GM23248 (cell line): ENCODE measurements around the gene DNAH14. TPM values are rescaled to one million over a fixed set of nuclear protein-coding genes. Genes with fewer than 3 reads are reported as not detected.

Experiments used
- DNase-seq: peaks from one replicate; pipeline ENCODE4 v3.0.0-alpha.2; 2015
- H2AFZ ChIP-seq: fragments of 200-600 bp; sonication (generic); 2 replicates; pipeline ENCODE4 v1.6.1; 2016; ENCODE audit warnings: antibody characterized with exemption
- H3F3A ChIP-seq: fragments of 200-600 bp; sonication (generic); 2 replicates; pipeline ENCODE4 v1.6.1; 2016; ENCODE audit warnings: mild to moderate bottlenecking, antibody characterized with exemption, mixed run types; ENCODE audit not compliant: insufficient read depth
- H3K27ac ChIP-seq: fragments of 200-600 bp; sonication (generic); 2 replicates; pipeline ENCODE4 v1.5.1; 2016; ENCODE audit warnings: mild to moderate bottlenecking
- H3K27me3 ChIP-seq: fragments of 200-600 bp; sonication (generic); replicated peaks from 2 replicates; pipeline ENCODE4 v1.6.1; 2016; ENCODE audit warnings: mild to moderate bottlenecking; ENCODE audit not compliant: insufficient read depth
- H3K36me3 ChIP-seq: fragments of 200-600 bp; sonication (generic); 2 replicates; pipeline ENCODE4 v1.6.1; 2016; ENCODE audit warnings: low read depth, mild to moderate bottlenecking
- H3K4me1 ChIP-seq: fragments of 200-600 bp; sonication (generic); 2 replicates; pipeline ENCODE4 v1.6.1; 2016; ENCODE audit warnings: mild to moderate bottlenecking; ENCODE audit not compliant: insufficient read depth
- H3K4me2 ChIP-seq: fragments of 200-600 bp; sonication (generic); one replicate; pipeline ENCODE4 v1.6.1; 2016; ENCODE audit warnings: mild to moderate bottlenecking; ENCODE audit not compliant: unreplicated experiment
- H3K4me3 ChIP-seq: fragments of 200-600 bp; sonication (generic); 2 replicates; pipeline ENCODE4 v1.5.1; 2016; ENCODE audit warnings: mild to moderate bottlenecking
- H3K79me2 ChIP-seq: fragments of 200-600 bp; sonication (generic); 2 replicates; pipeline ENCODE4 v1.6.1; 2016; ENCODE audit warnings: mild to moderate bottlenecking; ENCODE audit not compliant: insufficient read depth
- H3K9ac ChIP-seq: fragments of 200-600 bp; sonication (generic); 2 replicates; pipeline ENCODE4 v1.6.1; 2016; ENCODE audit warnings: mild to moderate bottlenecking
- H3K9me2 ChIP-seq: fragments of 200-600 bp; sonication (generic); 2 replicates; pipeline ENCODE4 v1.6.1; 2016; ENCODE audit warnings: mixed run types, mild to moderate bottlenecking, moderate library complexity; ENCODE audit not compliant: insufficient read depth
- H3K9me3 ChIP-seq: fragments of 200-600 bp; sonication (generic); one replicate; pipeline ENCODE4 v1.6.1; 2017; ENCODE audit warnings: low read depth
- H4K20me1 ChIP-seq: fragments of 200-600 bp; sonication (generic); 2 replicates; pipeline ENCODE4 v1.6.0; 2016; ENCODE audit not compliant: insufficient read depth
- EZH2 ChIP-seq: fragments of 200-600 bp; sonication (generic); IDR thresholded peaks from 2 replicates; pipeline ENCODE4 v1.6.1; 2018; ENCODE audit warnings: antibody characterized with exemption, mild to moderate bottlenecking; ENCODE audit not compliant: insufficient read depth, poor library complexity, severe bottlenecking
- EZH2phosphoT487 ChIP-seq: fragments of 200-600 bp; sonication (generic); IDR thresholded peaks from 2 replicates; pipeline ENCODE4 v1.6.1; 2018; ENCODE audit warnings: antibody characterized with exemption, moderate library complexity, mild to moderate bottlenecking, low read depth; ENCODE audit not compliant: insufficient read depth
- WGBS, 2 experiments: methylation state at CpG; one replicate each; pipeline ENCODE4 v1.1.6; 2015 to 2017; ENCODE audit warnings: low lambda C conversion rate in 2 of 2, low coverage in 1 of 2; ENCODE audit errors: missing lambda C conversion rate in 2 of 2; 5-methylcytosine and 5-hydroxymethylcytosine counted together
- in situ Hi-C: fragments of 300-500 bp; cut with MboI; formaldehyde crosslinking; loops from 2 replicates; pipeline ENCODE4 v1.15.0; 2020
- polyA plus RNA-seq: library from polyadenylated mRNA; unstranded; fragments of >200 nt; fragmentation: Nextera tagmentation; extraction: Ambion mirVana; gene quantifications from 2 replicates; pipeline ENCODE4 v1.2.1, GENCODE V29; 2016
- total RNA-seq: library from RNA; depleted of rRNA; stranded (reverse); fragments of >200 nt; shearing (Covaris generic); gene quantifications from 2 replicates; pipeline ENCODE4 v1.2.3, GENCODE V29; 2014

Gene DNAH14
- total and polyA plus RNA-seq, 2 experiments from 2014 or later: 9.9 to 20.8 TPM

DNA sequence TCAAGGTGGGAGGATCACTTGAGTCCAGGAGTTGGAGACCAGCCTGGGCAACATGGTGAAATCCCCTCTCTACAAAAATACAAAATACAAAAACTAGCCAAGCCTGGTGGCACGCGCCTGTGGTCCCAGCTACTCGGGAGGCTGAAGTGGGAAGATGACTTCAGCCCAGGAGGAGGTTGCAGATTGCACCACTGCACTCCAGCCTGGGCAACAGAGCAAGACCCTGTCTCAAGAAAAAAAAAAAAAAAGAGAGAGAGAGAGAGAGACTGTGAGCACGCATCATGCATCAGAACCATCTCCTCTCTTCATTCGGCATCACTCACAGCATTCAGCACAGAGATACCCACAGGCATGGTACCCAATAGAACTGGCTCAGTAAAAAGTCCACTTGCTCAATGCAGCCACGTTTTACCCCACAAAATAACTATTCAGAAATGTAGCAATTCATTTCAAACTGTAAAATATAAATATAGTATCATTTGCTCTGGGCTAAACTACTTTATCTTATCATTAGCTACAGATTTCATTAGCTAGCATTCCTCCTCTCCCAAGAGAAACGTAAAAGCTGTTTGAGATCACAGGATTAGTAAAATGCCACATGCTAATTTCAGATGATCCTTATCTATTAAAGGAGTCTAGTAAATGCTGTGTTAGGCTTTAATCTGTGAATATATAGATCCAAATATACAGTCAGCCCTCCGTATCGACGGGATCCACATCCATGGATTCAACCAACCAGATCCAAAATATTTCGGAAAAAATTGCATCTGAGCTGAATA lies 486.7 kb downstream of the DNAH14 start:
- in situ Hi-C loops: no loop called here
- Histone ChIP-seq H3K4me3 (no peak overlapping the region), H3K4me2 (no peak overlapping the region), H2AFZ (no peak overlapping the region), H3K9me2 (no peaks in the 10 kb centered on the region), H3F3A (no peaks in the 10 kb centered on the region), H3K79me2 (peaks cover 30% of the 10 kb centered on the region; the same call in 1 of the 2 replicates), H3K4me1 (no peaks in the 10 kb centered on the region), H3K27ac (no peak overlapping the region), H3K27me3 (no peaks in the 10 kb centered on the region), H3K9ac (no peak overlapping the region), H3K36me3 (peaks cover 26% of the 10 kb centered on the region), H3K9me3 (no peaks in the 10 kb centered on the region), H4K20me1 (no peaks in the 10 kb centered on the region)
- no peak for TF ChIP-seq EZH2phosphoT487
- TF ChIP-seq EZH2: no peak
- 97 to 99% methylated on average over 11 of the region's 11 CpGs for WGBS, 2 experiments
- DNase-seq: no peak

DNA sequence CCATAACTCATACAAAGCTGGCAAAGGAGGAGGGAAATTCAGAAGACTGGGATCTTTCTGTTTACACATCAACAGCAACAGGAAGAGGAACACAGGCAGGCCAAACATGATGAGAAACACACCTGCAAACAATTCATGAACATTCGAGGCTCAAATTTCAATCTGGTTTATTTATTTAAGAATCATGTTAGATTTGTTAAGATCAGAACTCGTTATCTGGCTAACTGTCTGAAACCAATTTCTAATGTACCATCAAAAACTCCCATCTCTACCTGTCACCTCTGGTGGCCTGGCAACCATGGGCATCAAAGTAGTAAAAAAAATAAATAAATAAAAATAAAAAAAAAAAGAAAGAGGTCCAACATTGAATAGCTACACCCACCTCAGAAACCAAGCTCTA lies 488.6 kb downstream of the DNAH14 start:
- DNase-seq: no peak
- Histone ChIP-seq H2AFZ (no peak overlapping the region), H3K79me2 (peaks cover 50% of the 10 kb centered on the region), H3K9me3 (no peaks in the 10 kb centered on the region), H3K4me2 (no peak overlapping the region), H3K4me3 (no peak overlapping the region), H3K4me1 (0 out of 2 replicates have a peak, but pooled peaks cover 2% of the 10 kb centered on the region), H3F3A (no peaks in the 10 kb centered on the region), H3K27me3 (no peaks in the 10 kb centered on the region), H3K9me2 (no peaks in the 10 kb centered on the region), H3K27ac (no peak overlapping the region), H4K20me1 (no peaks in the 10 kb centered on the region), H3K9ac (no peak overlapping the region), H3K36me3 (peaks cover 15% of the 10 kb centered on the region)
- WGBS, 2 experiments: 77 to 82% methylated on average over 2 of the region's 2 CpGs
- in situ Hi-C loops: no loop called here
- TF ChIP-seq EZH2 (no peak), EZH2phosphoT487 (no peak)

DNA sequence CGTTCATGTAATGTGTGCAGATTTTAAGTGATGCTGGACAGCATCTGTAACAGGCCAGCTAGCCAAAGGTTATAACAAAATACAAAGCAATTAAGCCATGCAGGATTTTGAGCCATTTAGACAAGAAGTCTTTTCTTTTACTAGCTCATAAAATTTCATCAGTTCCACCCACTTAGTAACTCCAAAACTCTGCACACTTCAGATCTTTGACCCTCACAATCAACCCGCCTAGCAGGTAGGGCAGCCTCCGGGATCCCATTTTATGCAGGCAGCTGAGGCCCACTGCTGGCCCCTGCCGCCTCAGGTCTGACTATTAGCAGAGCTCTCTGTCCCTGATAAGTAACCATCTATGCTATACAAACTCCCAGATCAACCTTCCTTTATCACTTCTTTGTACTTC lies 489.1 kb downstream of the DNAH14 start:
- no peak overlapping the region for H2AFZ ChIP-seq
- H3K27ac ChIP-seq: no peak overlapping the region
- peaks cover 6% of the 10 kb centered on the region; the same call in 1 of the 2 replicates for H3K4me1 ChIP-seq
- no peaks in the 10 kb centered on the region for H3K9me2 ChIP-seq
- no peaks in the 10 kb centered on the region for H3F3A ChIP-seq
- in situ Hi-C loops: no loop called here
- 95 to 97% methylated on average over 4 of the region's 4 CpGs for WGBS, 2 experiments
- no peak overlapping the region for H3K4me2 ChIP-seq
- no peaks in the 10 kb centered on the region for H3K9me3 ChIP-seq
- no peaks in the 10 kb centered on the region for H4K20me1 ChIP-seq
- no peak for DNase-seq
- H3K36me3 ChIP-seq: peaks cover 15% of the 10 kb centered on the region
- H3K9ac ChIP-seq: no peak overlapping the region
- no peak overlapping the region for H3K4me3 ChIP-seq
- H3K79me2 ChIP-seq: peaks cover 55% of the 10 kb centered on the region
- H3K27me3 ChIP-seq: no peaks in the 10 kb centered on the region
- TF ChIP-seq EZH2 (no peak), EZH2phosphoT487 (no peak)

DNA sequence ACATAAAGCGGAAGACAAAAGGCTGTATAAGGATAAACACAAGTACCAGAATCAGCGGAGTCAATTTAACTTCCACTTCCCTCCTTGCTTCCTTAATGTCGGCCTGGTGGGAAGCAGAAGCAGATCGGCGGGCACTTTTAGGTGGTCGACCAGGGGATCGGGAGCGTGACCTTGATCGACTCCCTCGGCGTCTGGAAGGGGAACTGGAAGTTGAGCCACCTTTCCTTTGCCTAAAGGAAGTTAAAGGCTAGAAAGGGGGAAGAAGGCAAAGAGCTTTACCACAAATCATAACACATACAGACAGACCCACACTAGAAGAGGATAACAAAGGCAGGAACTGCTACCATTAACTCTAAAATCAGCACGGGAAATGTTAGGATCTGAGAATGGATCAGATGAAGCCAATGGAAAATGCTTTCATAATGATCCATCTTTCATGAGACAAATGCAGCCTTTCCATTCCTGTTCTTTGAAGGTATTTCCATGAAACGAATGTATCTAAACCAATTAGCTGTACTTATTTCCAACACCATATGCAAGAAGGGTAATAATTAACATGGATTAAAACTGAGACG lies 492.6 kb downstream of the DNAH14 start:
- Histone ChIP-seq H3K9me2 (no peaks in the 10 kb centered on the region), H3K9me3 (no peaks in the 10 kb centered on the region), H2AFZ (no peak overlapping the region), H3K36me3 (peaks cover 10% of the 10 kb centered on the region), H3K4me2 (no peak overlapping the region), H3K4me1 (peaks cover 38% of the 10 kb centered on the region), H4K20me1 (no peaks in the 10 kb centered on the region), H3K4me3 (no peak overlapping the region), H3K79me2 (peaks cover 87% of the 10 kb centered on the region), H3F3A (peaks cover 24% of the 10 kb centered on the region; the same call in 1 of the 2 replicates), H3K27me3 (no peaks in the 10 kb centered on the region), H3K9ac (no peak overlapping the region), H3K27ac (no peak overlapping the region)
- in situ Hi-C loops: no loop called here
- DNase-seq: no peak
- no peak for TF ChIP-seq EZH2phosphoT487
- no peak for TF ChIP-seq EZH2
- WGBS, 2 experiments: 94 to 96% methylated on average over 14 of the region's 14 CpGs
